Measurements from ENCODE around the gene SMAD3. TPM values are rescaled to one million over a fixed set of nuclear protein-coding genes. Genes with fewer than 3 reads are reported as not detected.

Gene SMAD3
- polyA plus RNA-seq, 1 experiment = 59.4 TPM

GRCh38 chr15:67241132-67241855, 175.9 kb downstream of the SMAD3 start:
- Histone ChIP-seq H3K27me3 (ENCODE audit: control insufficient read depth, insufficient read depth, low read length) (no peaks in the 10 kb centered on the region), H3K36me3 (ENCODE audit: control insufficient read depth, insufficient read depth, low read length) (peaks cover 1% of the 10 kb centered on the region; the same call in 1 of the 2 replicates), H3K4me3 (ENCODE audit: low read depth, low read length) (no peak overlapping the region)
- ChIA-PET CTCF (no interaction called here), POLR2A (no interaction called here)
- no peak for DNase-seq (ENCODE audit: low read depth)
- TF ChIP-seq CTCF (IDR thresholded peaks at IDR 0.05; ENCODE audit: insufficient read depth, low read depth, low read length) = no peak

GRCh38 chr15:67242708-67243111, 177.3 kb downstream of the SMAD3 start:
- DNase-seq (ENCODE audit: low read depth) = no peak
- no peak for TF ChIP-seq CTCF (IDR thresholded peaks at IDR 0.05; ENCODE audit: insufficient read depth, low read depth, low read length)
- no peaks in the 10 kb centered on the region for H3K27me3 ChIP-seq (ENCODE audit: control insufficient read depth, insufficient read depth, low read length)
- no peak overlapping the region for H3K4me3 ChIP-seq (ENCODE audit: low read depth, low read length)
- peaks cover 1% of the 10 kb centered on the region; the same call in 1 of the 2 replicates for H3K36me3 ChIP-seq (ENCODE audit: control insufficient read depth, insufficient read depth, low read length)
- ChIA-PET POLR2A (interaction anchor here (0.9 kb wide), 1 partner anchor 64 kb away, joined by 9 read pairs; no protein-coding TSS in a partner anchor), CTCF (interaction anchor here (0.6 kb wide), 1 partner anchor 37 kb away, joined by 3 read pairs; no protein-coding TSS in a partner anchor)

Other genes with a start within 250 kb of the SMAD3 start
- 28.4 and 51.4 TPM in 2 replicates for gene AAGAB, start 189.1 kb downstream of the SMAD3 start, polyA plus RNA-seq (2011; rRNA removed)
- gene IQCH, start 189.2 kb downstream of the SMAD3 start, polyA plus RNA-seq (2011; rRNA removed) = 0.82 and 1.5 TPM in 2 replicates

All from BJ (cell line).